Astrocyte of the hippocampus (primary cell): ENCODE results near the gene SSC5D.

ENCODE experiments used
- DNase-seq: peaks from one replicate; pipeline ENCODE4 v3.0.0; 2011; ENCODE audit warnings: low read depth, low spot score

The SSC5D gene

GRCh38 chr19:55473225-55474012 lies 14.8 kb upstream of the SSC5D start:
- DNase-seq = peak; percentile 60

GRCh38 chr19:55474269-55475265 lies 13.7 kb upstream of the SSC5D start:
- peak; percentile 97 for DNase-seq

GRCh38 chr19:55476100-55476775 lies 12.0 kb upstream of the SSC5D start, which contains the start of gene ZNF628:
Gene ZNF628, plus strand, starts transcription at chr19:55476617. Its CDS starts 3,294 bp downstream, at chr19:55479911.
- peak; percentile 100 for DNase-seq

- no peak for DNase-seq
These were observed 10.3 kb upstream of the SSC5D start for GRCh38 chr19:55477905-55478304.

- DNase-seq = no peak
These were observed 9.9 kb upstream of the SSC5D start for GRCh38 chr19:55478364-55478763.

- DNase-seq = no peak
These were observed 9.2 kb upstream of the SSC5D start for GRCh38 chr19:55479045-55479444.

- no peak for DNase-seq
These were observed 8.6 kb upstream of the SSC5D start for GRCh38 chr19:55479451-55480230.

- no peak for DNase-seq
These were observed 7.0 kb upstream of the SSC5D start for GRCh38 chr19:55481148-55481793.

GRCh38 chr19:55481794-55482155 lies 6.5 kb upstream of the SSC5D start:
- no peak for DNase-seq

- no peak for DNase-seq
These were observed 5.9 kb upstream of the SSC5D start for GRCh38 chr19:55482156-55482961.

- DNase-seq = no peak
These were observed 5.1 kb upstream of the SSC5D start for GRCh38 chr19:55482967-55483705.

GRCh38 chr19:55483706-55484592 lies 4.3 kb upstream of the SSC5D start:
- DNase-seq = no peak

- DNase-seq = peak; percentile 88
These were observed 3.4 kb upstream of the SSC5D start, which contains the start of gene NAT14 for GRCh38 chr19:55484593-55485438. Gene NAT14, plus strand, starts transcription at chr19:55485188. Its CDS starts 521 bp downstream, at chr19:55485709.

- no peak for DNase-seq
These were observed 2.7 kb upstream of the SSC5D start for GRCh38 chr19:55485439-55486011.

- no peak for DNase-seq
These were observed 1.9 kb upstream of the SSC5D start for GRCh38 chr19:55486043-55486970.
